ENCODE data around the gene PSMG1. TPM values are rescaled to one million over a fixed set of nuclear protein-coding genes. Genes with fewer than 3 reads are reported as not detected.
"Not testable (repeated sequence)": the region's sequence is repeated elsewhere in the genome, so short reads cannot be mapped to it uniquely, and the experiment has no call there.

Gene PSMG1
- total RNA-seq: 30.2 and 33.7 TPM in 2 replicates
- 33.0 TPM for polyA plus RNA-seq (2012)

DNA sequence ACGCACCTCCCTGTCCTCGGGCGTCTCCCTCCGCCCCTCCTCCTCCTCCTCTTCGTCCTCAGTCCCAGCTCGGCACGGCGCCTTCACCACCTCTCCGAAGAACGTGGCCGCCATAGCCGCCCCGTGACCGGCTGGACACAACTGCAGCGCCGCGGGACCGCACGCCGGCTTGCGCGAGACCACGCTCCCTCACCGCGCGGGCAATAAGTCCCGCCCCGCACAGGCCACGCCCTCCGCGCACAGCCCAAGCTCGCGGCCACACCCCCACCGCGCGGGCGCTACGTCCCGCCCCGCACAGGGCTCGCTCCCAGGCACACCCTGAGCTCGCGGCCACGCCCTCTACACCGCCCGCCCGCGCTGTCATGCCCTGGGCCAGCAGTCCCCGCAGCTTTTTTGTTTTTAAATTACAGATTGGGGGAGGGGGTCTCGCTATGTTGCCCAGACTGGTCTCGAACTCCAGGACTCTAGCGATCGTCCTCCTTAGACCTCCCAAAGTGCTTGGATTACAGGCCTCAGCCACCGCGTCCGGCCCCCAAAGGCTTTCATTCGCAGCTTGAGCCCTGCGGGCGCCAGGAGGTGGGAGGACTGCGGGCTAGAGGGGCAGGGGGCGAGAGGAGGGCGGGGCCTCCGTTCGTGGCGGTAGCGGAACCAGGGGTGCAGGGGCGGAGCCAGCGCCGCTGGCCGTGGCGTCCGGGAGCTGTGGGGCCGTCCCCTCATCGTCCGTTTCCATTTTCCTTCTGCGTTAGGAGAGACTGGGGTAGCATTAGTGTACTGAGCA lies at the start of gene PSMG1:
TSS of gene PSMG1 (minus strand) at position 180 of the 778 bp plus-strand sequence. CDS start at position 114, 66 bp downstream.
- DNase-seq (ENCODE audit: low read depth): peak; percentile 94

DNA sequence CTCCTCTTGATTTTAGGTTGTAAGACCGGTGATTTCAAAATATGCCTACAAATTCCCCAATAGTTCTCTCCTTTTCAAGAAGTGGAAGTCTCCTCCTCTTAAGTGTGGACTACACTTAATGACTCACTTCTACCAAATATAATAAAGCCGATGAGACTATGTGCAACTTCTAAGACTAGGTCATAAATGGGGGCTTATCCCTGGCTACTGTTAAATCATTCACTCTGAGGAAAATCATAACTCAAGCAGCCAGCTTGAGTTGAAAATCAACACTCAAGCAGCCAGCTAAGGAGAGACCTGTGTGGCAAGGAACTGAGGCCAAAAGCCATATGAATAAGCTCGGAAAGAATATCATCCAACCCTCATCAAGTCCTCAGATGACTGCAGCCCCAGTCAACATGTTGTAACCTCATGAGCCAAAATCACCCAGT lies 49.6 kb upstream of the PSMG1 start:
- DNase-seq (ENCODE audit: low read depth): no peak

GRCh38 chr21:39224930-39225329 lies 41.7 kb upstream of the PSMG1 start:
- DNase-seq (ENCODE audit: low read depth): no peak

GRCh38 chr21:39221997-39222486 lies 38.8 kb upstream of the PSMG1 start:
- DNase-seq (ENCODE audit: low read depth): no peak

- DNase-seq (ENCODE audit: low read depth): no peak
Measured at GRCh38 chr21:39221282-39221996, 38.2 kb upstream of the PSMG1 start.

GRCh38 chr21:39220875-39221274 lies 37.6 kb upstream of the PSMG1 start:
- DNase-seq (ENCODE audit: low read depth): not testable (repeated sequence)

DNA sequence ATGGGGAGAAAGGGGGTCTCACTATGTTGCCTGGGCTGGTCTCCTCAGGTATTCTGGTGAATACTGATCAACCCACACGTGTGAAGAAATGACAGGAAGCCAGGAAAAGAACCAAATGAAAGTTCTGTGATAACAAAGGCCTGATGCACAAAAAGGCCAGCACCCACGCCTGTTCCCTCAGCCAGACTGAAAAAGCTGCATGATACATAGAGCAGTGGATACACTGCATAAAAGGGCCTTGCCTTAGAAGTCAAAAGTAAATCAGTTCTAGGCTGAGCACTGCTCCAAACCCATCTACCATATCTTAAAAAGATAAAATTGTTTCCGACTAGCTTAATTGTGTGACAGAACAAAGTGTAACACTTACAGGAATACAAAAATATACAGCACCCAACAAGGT lies 36.9 kb upstream of the PSMG1 start:
- DNase-seq (ENCODE audit: low read depth): no peak

- no peak for DNase-seq (ENCODE audit: low read depth)
Measured at GRCh38 chr21:39218082-39218409, 34.8 kb upstream of the PSMG1 start.

DNA sequence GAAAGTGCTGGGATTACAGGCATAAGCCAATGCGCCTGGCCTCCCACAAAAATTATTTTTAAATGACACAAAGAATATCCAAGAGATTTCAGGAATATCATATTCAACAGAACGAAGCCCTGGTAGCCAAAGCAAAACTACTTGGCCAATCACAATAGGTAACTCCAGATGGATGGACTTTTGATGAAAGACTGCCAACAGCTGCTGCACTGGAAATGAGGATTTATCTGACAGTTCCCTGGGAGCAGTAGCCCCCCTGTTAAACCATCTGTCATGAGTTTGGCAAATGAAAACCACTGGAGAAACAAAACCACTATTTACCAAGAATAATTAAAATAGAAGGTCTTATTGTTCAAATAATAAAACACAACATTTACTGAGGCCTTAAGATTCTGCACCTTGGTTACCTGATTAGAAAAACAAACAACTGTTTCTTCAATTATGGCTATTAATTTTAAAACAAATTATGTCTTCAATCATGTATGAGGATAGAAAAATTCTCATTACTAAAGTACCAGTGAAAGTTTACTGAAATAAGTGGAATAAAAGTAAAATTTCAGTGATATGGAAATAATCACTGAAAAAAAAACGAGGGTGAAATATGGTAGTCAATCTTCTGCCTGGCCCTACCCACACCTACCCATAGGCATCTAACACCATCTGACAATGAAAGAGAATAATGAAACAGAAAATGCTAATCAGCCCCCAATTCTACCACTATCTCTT lies 34.3 kb upstream of the PSMG1 start:
- peak; percentile 90 for DNase-seq (ENCODE audit: low read depth)

GRCh38 chr21:39216290-39216689 lies 33.0 kb upstream of the PSMG1 start:
- no peak for DNase-seq (ENCODE audit: low read depth)

DNA sequence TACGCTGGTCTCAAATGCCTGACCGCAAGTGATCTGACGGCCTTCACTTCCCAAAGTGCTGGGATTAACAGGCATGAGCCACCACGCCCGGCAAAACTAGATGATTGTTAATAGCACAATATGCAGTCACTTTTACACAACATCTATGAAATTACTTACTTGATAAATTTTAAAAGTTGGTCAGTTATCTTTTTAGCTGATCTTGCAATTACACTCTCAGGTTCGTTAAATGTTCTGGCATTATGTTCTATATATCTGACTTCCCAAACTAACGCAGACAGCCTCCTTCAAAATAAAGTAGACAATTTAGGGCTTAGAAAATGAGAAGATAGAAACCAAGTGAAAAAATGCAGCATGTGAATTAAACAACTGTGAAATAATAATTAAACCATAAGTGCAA lies 31.8 kb upstream of the PSMG1 start:
- DNase-seq (ENCODE audit: low read depth): no peak

DNA sequence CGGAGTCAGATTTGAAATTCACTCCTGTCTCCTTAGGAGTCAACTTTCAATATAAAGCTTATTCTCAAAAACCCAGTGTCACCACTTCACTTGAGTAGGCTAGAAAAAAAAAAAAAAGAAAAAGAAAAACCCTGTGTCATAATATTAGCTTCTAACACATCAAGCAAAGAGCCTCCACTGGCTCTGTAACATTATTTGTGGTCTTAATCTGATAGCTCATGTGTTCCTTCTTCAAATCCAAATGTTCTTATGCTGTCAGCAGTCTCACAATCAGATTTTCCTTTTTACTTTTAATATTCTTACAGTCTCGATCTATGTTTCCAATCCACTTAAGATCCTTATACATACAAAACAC lies 26.1 kb upstream of the PSMG1 start:
- no peak for DNase-seq (ENCODE audit: low read depth)

- no peak for DNase-seq (ENCODE audit: low read depth)
Measured at GRCh38 chr21:39208624-39209333, 25.5 kb upstream of the PSMG1 start.

- no peak for DNase-seq (ENCODE audit: low read depth)
Measured at GRCh38 chr21:39204134-39204533, 20.9 kb upstream of the PSMG1 start.

GRCh38 chr21:39198800-39199199 lies 15.5 kb upstream of the PSMG1 start:
- no peak for DNase-seq (ENCODE audit: low read depth)

DNA sequence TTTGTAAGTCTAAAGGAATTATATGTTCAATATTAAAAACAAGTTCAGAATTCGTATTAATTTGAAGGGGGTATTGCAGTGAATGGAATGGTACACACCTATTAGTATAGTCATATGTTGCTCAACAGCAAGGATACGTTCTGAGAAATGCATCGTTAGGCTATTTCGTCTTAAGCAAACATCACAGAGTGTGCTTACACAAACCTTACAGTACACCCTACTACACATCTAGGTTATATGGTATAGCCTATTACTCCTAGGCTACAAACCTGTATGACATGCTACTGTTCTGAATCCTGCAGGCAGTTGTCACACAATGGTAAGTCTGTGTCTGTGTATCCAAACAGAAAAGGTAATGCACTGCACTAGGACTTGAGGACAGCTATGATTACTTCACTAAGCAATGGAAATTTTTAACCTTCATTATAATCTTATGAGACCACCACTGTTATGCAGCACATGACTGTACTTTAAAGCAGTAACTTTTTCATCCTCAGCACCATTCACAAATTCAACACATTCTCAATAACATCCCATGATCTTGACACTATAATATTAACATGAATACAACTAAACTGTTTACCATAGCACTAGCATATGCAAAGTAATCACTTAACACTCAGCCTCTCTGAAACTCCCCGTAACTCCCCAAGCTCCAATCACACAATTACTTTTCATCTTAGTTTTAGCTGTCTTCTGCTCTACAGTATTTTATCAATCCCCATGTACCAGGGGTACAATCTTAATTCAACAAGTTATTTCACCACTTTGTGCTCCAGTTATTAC lies 14.4 kb upstream of the PSMG1 start:
- DNase-seq (ENCODE audit: low read depth): no peak

DNA sequence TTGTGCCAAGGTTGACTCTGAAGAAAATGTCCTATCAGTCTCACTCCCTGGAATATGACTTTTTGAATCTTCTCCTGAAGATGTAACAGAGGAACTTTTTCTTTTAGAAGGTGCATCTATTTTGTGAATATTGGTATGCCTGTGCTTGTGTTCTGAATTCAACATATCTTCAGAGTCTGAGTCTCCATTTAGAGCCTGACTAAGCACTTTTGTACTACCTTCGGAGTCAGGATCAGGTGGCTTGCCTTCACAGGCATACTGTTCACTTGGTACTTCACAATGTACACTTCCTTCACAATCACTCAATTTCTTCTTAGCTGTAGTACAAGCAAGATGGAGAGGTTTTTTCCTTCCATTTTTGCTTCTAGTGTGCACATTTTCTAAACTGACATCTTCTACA lies 13.6 kb upstream of the PSMG1 start:
- DNase-seq (ENCODE audit: low read depth): no peak

DNA sequence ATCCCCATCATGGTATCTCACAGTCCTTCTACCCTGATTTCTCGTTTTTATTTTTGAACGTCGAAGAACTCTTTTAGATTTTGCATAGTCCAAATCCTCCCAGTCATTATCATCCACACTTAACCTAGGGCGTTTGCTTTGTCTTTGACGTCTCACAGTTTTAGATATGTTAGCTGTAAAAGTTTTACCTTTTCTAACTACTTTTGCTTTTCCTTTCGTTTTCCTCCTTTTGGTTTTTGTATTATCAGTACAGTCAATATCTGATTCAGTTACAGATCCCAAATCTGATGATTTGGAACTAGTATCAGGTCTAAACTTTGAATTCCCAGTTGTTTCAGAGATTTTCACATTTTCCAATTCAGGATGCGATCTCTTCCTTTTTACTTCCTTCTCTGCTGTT lies 13.1 kb upstream of the PSMG1 start:
- DNase-seq (ENCODE audit: low read depth): no peak

DNA sequence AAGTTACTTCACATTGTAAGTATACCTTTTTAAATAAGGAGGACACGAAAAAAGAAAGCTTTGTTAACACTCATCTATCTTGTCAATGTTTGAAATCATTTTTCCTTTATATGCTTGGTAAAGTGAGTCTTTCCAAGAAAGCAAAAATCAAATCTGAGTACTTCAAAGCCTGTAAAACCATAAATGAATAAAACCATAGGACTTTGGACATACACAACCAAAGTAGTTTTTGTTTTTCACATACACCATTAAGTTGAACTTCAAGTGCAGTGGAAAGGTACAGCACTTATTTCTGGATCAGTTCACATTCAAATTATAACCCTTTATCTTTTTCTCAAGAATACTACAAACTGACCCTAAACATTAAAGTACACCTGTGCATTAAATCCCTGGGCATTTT lies 10.1 kb upstream of the PSMG1 start:
- no peak for DNase-seq (ENCODE audit: low read depth)

DNA sequence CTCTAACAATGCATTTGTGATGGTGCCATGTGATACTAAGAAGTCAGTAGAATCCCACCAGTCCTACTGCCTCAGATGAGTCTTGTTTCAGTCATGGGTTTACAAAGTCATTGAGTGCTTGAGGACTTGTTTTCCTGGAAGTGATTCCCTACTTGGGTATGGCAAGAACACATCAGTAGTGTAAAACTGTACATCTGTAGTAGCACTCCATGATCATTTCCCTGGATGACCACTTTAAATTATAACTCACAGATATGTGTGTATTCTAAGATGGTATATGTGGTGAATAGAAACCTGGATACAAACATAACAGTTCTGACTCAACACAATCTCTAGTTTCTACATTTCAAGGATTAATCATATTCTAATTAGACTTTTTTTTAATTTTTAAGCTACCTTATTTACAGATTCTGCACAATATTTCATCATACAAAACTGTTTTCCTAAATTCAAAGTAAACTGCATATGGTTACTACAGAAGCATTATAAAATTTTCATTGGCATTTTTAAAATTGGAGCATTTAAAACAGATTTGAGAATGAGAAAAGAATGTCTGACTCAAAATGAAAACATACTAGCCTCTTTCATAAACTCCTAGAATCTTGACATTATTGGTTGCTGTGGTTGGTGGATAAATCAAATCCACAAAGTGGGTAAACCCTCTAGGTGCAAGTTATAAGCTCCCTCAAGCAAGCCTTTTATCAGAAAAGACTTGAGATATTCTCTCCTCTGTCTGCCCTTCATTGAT lies 6.8 kb upstream of the PSMG1 start:
- no peak for DNase-seq (ENCODE audit: low read depth)
